Sigmoid colon (tissue), 7 donors: ENCODE measurements around the gene PPP1R3G. TPM values are rescaled to one million over a fixed set of nuclear protein-coding genes. Genes with fewer than 3 reads are reported as not detected.
"Not testable (repeated sequence)": the region's sequence is repeated elsewhere in the genome, so short reads cannot be mapped to it uniquely, and the experiment has no call there.

ENCODE experiments used
- DNase-seq: peaks from one replicate; pipeline ENCODE4 v3.0.0-alpha.2; 2019
- H3K27ac ChIP-seq, 4 donors: fragments of 200-600 bp; sonication (generic); one replicate each; pipeline ENCODE4 v1.5.1; 2016 to 2019; ENCODE audit warnings: mild to moderate bottlenecking in 1 of 4
- H3K27me3 ChIP-seq, 3 donors: fragments of 200-600 bp; sonication (generic); one replicate each; pipeline ENCODE4 v1.5.1; 2019; ENCODE audit warnings: mild to moderate bottlenecking in 1 of 3
- H3K36me3 ChIP-seq, 4 donors: fragments of 200-600 bp; sonication (generic); one replicate each; pipeline ENCODE4 v1.5.1; 2016 to 2019
- H3K4me1 ChIP-seq, 4 donors: fragments of 200-600 bp; sonication (generic); one replicate each; pipeline ENCODE4 v1.5.1; 2017 to 2019
- H3K4me3 ChIP-seq, 4 donors: fragments of 200-600 bp; sonication (generic); one replicate each; pipeline ENCODE4 v1.5.1; 2017 to 2019; ENCODE audit warnings: mild to moderate bottlenecking in 2 of 4, moderate library complexity in 1 of 4
- H3K9me3 ChIP-seq, 4 donors: fragments of 200-600 bp in 3 of 4; sonication (generic) in 3 of 4; one replicate each; pipeline versions ENCODE4 v1.5.1 to v1.6.1; 2013 to 2019
- EP300 ChIP-seq, 4 donors: sonication (generic); formaldehyde crosslinking; IDR thresholded peaks; one replicate each; pipeline ENCODE4 v1.6.1; 2017; ENCODE audit warnings: antibody characterized with exemption in 4 of 4
- POLR2A ChIP-seq, 2 donors: fragments of 450-650 bp; IDR thresholded peaks; one replicate each; pipeline ENCODE4 v1.6.1; 2016; ENCODE audit warnings: antibody characterized with exemption in 2 of 2, mild to moderate bottlenecking in 2 of 2, moderate library complexity in 2 of 2
- POLR2AphosphoS5 ChIP-seq, 4 donors: sonication (generic); formaldehyde crosslinking; IDR thresholded peaks; one replicate each; pipeline ENCODE4 v1.6.1; 2017; ENCODE audit warnings: antibody characterized with exemption in 4 of 4
- WGBS, 2 donors: extraction: QIAGEN DNeasy Blood & Tissue Kit; methylation state at CpG; one replicate each; pipeline ENCODE4 v1.1.7; 2013; 5-methylcytosine and 5-hydroxymethylcytosine counted together
- intact Hi-C: fragments of 100-400 bp; cut with DNase I; formaldehyde crosslinking; loops from one replicate; pipeline ENCODE4 v1.15.1; 2023
- polyA plus RNA-seq, 3 donors: library from polyadenylated mRNA; stranded (reverse); fragments of 200-250 nt; gene quantifications; one replicate each; pipeline ENCODE4 v1.2.3, GENCODE V29; 2013
- total RNA-seq, 4 donors: library from RNA; depleted of rRNA; stranded (reverse); fragments of >200 nt; gene quantifications; one replicate each; pipeline ENCODE4 v1.1.0, GENCODE V29; 2016
- TF ChIP-seq, protein P1 (sequence below), 4 experiments: fragments of 450-650 bp in 3 of 4; fragments of 200-600 bp in 1 of 4; IDR thresholded peaks; one replicate each; pipeline ENCODE4 v1.5.1; 2016 to 2019; ENCODE audit warnings: antibody characterized with exemption in 4 of 4, mild to moderate bottlenecking in 3 of 4, moderate library complexity in 2 of 4
- donor health status: healthy with polysubstance abuse.
- donor health status: Bipolar disorder and iron deficiency.
- donor health status: healthy.

Gene PPP1R3G
- total and polyA plus RNA-seq, 7 donors: under 0.01 to 3.0 (median 1.8) TPM

DNA sequence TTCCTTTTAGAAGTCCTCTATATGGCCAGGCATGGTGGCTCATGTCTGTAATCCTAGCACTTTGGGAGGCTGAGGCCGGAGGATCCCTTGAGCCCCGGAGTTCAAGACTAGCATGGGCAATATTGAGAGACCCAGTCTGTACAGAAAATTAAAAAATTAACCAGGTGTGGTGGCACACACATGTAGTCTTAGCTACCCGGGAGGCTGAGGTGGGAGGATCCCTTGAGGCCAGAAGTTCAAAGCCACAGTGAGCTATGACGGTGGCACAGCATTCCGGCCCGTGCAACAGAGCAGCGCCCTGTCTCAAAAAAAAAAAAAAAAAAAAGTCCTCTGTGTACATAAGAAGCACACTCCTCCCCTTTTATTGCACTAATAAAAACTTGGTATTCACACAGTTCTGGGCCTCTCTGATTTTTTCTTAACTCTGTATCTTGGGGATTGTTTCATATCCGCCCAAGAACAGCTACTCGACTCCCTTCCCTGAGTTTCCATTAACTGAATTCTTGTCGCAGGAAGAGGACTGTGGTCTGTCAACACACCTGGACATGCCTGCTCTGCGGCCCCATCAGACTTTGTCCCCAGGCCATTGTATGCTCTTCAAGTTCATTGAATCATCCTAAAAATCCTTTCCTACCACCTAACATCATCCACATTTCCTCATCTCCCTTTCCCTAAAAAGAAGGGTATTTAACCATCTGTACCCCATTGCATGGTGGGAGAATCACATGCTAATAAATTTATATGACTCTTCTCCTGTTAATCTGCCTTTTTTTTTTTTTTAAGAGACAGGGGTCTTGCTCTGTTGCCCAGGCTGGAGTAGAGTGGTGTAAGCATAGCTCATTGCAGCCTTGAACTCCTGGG lies 25.9 kb upstream of the PPP1R3G start:
- Histone ChIP-seq H3K27me3 (no peaks in the 10 kb centered on the region), H3K4me1 (peaks cover 0 to 7% (median 0%) of the 10 kb centered on the region in 4 donors), H3K4me3 (no peak overlapping the region), H3K9me3 (no peaks in the 10 kb centered on the region), H3K27ac (no peak overlapping the region), H3K36me3 (no peaks in the 10 kb centered on the region)
- intact Hi-C loops: no loop called here
- TF ChIP-seq POLR2A (IDR thresholded peaks at IDR 0.05) (no peak), EP300 (IDR thresholded peaks at IDR 0.05) (no peak), POLR2AphosphoS5 (IDR thresholded peaks at IDR 0.05) (no peak)
- TF ChIP-seq, protein P1, sequence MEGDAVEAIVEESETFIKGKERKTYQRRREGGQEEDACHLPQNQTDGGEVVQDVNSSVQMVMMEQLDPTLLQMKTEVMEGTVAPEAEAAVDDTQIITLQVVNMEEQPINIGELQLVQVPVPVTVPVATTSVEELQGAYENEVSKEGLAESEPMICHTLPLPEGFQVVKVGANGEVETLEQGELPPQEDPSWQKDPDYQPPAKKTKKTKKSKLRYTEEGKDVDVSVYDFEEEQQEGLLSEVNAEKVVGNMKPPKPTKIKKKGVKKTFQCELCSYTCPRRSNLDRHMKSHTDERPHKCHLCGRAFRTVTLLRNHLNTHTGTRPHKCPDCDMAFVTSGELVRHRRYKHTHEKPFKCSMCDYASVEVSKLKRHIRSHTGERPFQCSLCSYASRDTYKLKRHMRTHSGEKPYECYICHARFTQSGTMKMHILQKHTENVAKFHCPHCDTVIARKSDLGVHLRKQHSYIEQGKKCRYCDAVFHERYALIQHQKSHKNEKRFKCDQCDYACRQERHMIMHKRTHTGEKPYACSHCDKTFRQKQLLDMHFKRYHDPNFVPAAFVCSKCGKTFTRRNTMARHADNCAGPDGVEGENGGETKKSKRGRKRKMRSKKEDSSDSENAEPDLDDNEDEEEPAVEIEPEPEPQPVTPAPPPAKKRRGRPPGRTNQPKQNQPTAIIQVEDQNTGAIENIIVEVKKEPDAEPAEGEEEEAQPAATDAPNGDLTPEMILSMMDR (IDR thresholded peaks at IDR 0.05): no peak
- DNase-seq: no peak
- WGBS, 2 donors: 33 to 75% methylated on average over 11 of the region's 11 CpGs

GRCh38 chr6:5060439-5060838 lies 24.7 kb upstream of the PPP1R3G start:
- H3K4me3 ChIP-seq, DNase-seq, intact Hi-C loops, H3K9me3 ChIP-seq, H3K27ac ChIP-seq, H3K4me1 ChIP-seq, H3K27me3 ChIP-seq, H3K36me3 ChIP-seq: not testable (repeated sequence)
- WGBS, 2 donors: 96 to 97% methylated on average over 9 of the region's 9 CpGs

DNA sequence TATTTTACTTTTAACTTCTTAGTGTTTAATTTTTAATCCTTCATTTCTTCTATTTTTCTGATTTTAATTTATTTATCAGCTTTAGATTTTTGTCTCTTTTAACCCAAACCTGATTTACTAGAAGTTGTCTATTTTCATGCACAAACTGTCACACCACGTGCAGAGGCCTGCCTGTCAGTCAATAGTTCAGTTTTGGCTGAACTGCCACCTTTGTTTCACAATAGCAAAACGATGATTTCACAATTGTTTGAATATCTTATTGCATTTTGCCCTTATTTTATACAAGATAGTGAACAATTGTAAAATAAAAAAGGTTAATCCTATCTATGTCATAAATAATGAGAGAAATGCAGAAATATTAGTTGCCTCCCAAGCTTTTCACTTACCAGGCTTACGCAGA lies 24.0 kb upstream of the PPP1R3G start:
- H3K27ac ChIP-seq: no peak overlapping the region
- intact Hi-C loops: no loop called here
- H3K27me3 ChIP-seq: no peaks in the 10 kb centered on the region
- no peak overlapping the region for H3K4me3 ChIP-seq
- peaks cover 0 to 7% (median 0%) of the 10 kb centered on the region in 4 donors for H3K4me1 ChIP-seq
- no peaks in the 10 kb centered on the region for H3K9me3 ChIP-seq
- DNase-seq: no peak
- H3K36me3 ChIP-seq: no peaks in the 10 kb centered on the region
- TF ChIP-seq, protein P1 (IDR thresholded peaks at IDR 0.05): no peak
- TF ChIP-seq POLR2AphosphoS5 (IDR thresholded peaks at IDR 0.05) (no peak), EP300 (IDR thresholded peaks at IDR 0.05) (no peak), POLR2A (IDR thresholded peaks at IDR 0.05) (no peak)
- WGBS, 2 donors: 42 to 73% methylated on average over 3 of the region's 3 CpGs

- 90% methylated on average over 8 of the region's 8 CpGs for WGBS, 2 donors
- intact Hi-C loops: no loop called here
- Histone ChIP-seq H3K27me3 (no peaks in the 10 kb centered on the region), H3K9me3 (peaks cover 0 to 6% (median 2%) of the 10 kb centered on the region in 4 donors), H3K36me3 (no peaks in the 10 kb centered on the region), H3K4me3 (no peak overlapping the region), H3K4me1 (no peaks in the 10 kb centered on the region), H3K27ac (no peak overlapping the region)
- TF ChIP-seq POLR2AphosphoS5 (IDR thresholded peaks at IDR 0.05) (no peak), POLR2A (IDR thresholded peaks at IDR 0.05) (no peak), EP300 (IDR thresholded peaks at IDR 0.05) (no peak)
- TF ChIP-seq, protein P1 (IDR thresholded peaks at IDR 0.05): no peak
- DNase-seq: no peak
These were observed 21.5 kb upstream of the PPP1R3G start for GRCh38 chr6:5063617-5064016.

- no peaks in the 10 kb centered on the region for H3K4me1 ChIP-seq
- H3K36me3 ChIP-seq: no peaks in the 10 kb centered on the region
- H3K27ac ChIP-seq: no peak overlapping the region
- no peak for TF ChIP-seq EP300 (IDR thresholded peaks at IDR 0.05)
- TF ChIP-seq POLR2A (IDR thresholded peaks at IDR 0.05): no peak
- TF ChIP-seq, protein P1 (IDR thresholded peaks at IDR 0.05): no peak
- TF ChIP-seq POLR2AphosphoS5 (IDR thresholded peaks at IDR 0.05): no peak
- DNase-seq: no peak
- no peaks in the 10 kb centered on the region for H3K27me3 ChIP-seq
- H3K4me3 ChIP-seq: no peak overlapping the region
- intact Hi-C loops: no loop called here
- WGBS, 2 donors: 94 to 95% methylated on average over 24 of the region's 24 CpGs
- peaks cover 0 to 6% (median 2%) of the 10 kb centered on the region in 4 donors for H3K9me3 ChIP-seq
These were observed 18.6 kb upstream of the PPP1R3G start for GRCh38 chr6:5066456-5067093.
